Sigmoid colon (tissue), 4 donors: ENCODE data around the gene ATP12A.

ENCODE experiments used
- EP300 ChIP-seq, 4 donors: sonication (generic); formaldehyde crosslinking; IDR thresholded peaks; one replicate each; pipeline ENCODE4 v1.6.1; 2017; ENCODE audit warnings: antibody characterized with exemption in 4 of 4
- POLR2A ChIP-seq, 2 donors: fragments of 450-650 bp; IDR thresholded peaks; one replicate each; pipeline ENCODE4 v1.6.1; 2016; ENCODE audit warnings: antibody characterized with exemption in 2 of 2, mild to moderate bottlenecking in 2 of 2, moderate library complexity in 2 of 2
- POLR2AphosphoS5 ChIP-seq, 4 donors: sonication (generic); formaldehyde crosslinking; IDR thresholded peaks; one replicate each; pipeline ENCODE4 v1.6.1; 2017; ENCODE audit warnings: antibody characterized with exemption in 4 of 4
- TF ChIP-seq, protein P1 (sequence below), 4 experiments: fragments of 450-650 bp in 3 of 4; fragments of 200-600 bp in 1 of 4; IDR thresholded peaks; one replicate each; pipeline ENCODE4 v1.5.1; 2016 to 2019; ENCODE audit warnings: antibody characterized with exemption in 4 of 4, mild to moderate bottlenecking in 3 of 4, moderate library complexity in 2 of 4

DNA sequence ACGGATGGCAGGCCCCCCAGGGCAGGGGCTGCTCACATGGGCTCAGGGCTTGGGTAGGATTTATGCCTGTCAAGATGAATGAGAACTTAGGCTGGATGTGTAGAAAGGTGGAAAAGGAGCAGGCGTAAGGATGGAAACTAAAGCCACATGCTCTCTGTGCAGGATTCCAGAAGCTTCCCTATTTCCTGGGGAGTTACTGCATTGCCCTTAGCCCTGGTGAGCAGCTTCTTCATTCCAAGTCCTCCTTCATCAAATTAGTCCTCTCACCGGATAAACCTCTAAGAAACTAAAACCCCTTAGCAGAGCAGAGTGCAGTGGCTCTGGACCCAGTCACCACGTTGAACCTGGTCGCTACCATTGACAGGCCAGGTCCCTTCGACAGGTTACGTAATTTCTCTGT, 7.4 kb downstream of the ATP12A start:
- TF ChIP-seq, protein P1, sequence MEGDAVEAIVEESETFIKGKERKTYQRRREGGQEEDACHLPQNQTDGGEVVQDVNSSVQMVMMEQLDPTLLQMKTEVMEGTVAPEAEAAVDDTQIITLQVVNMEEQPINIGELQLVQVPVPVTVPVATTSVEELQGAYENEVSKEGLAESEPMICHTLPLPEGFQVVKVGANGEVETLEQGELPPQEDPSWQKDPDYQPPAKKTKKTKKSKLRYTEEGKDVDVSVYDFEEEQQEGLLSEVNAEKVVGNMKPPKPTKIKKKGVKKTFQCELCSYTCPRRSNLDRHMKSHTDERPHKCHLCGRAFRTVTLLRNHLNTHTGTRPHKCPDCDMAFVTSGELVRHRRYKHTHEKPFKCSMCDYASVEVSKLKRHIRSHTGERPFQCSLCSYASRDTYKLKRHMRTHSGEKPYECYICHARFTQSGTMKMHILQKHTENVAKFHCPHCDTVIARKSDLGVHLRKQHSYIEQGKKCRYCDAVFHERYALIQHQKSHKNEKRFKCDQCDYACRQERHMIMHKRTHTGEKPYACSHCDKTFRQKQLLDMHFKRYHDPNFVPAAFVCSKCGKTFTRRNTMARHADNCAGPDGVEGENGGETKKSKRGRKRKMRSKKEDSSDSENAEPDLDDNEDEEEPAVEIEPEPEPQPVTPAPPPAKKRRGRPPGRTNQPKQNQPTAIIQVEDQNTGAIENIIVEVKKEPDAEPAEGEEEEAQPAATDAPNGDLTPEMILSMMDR (IDR thresholded peaks at IDR 0.05): no peak
- no peak for TF ChIP-seq POLR2AphosphoS5 (IDR thresholded peaks at IDR 0.05)
- no peak for TF ChIP-seq EP300 (IDR thresholded peaks at IDR 0.05)
- no peak for TF ChIP-seq POLR2A (IDR thresholded peaks at IDR 0.05)
